ENCODE measurements around the gene GOLGA8B. TPM values are rescaled to one million over a fixed set of nuclear protein-coding genes. Genes with fewer than 3 reads are reported as not detected.
"Not testable (repeated sequence)": the region's sequence is repeated elsewhere in the genome, so short reads cannot be mapped to it uniquely, and the experiment has no call there.

The GOLGA8B gene
- total and polyA plus RNA-seq, 7 experiments from 2014 or later = 2.5 to 393 (median 300) TPM

DNA sequence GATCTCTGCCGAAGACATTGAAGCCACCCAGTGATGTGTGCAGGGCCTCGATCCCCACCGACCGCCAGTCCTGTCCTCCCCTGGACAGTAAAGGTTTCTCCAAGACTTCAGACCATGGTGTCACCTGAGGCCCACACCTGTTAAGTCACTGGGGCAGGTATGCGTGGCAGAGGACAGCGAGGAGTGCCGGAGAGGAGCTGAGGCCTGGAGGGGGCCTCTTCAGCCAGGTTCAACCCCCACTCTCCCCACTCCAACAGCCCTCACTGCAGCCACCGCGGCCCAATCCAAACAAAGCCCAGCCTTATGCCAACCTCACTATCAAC lies 2.4 kb downstream of the GOLGA8B start:
- no peak for DNase-seq
- H3K4me1 ChIP-seq (ENCODE audit: control insufficient read depth in 2 of 2, insufficient read depth in 2 of 2, low read length in 2 of 2) = peaks cover 6 to 24% of the 10 kb centered on the region in 2 donors
- no peak overlapping the region for H3K27ac ChIP-seq (ENCODE audit: low read depth, low read length)
- H3K4me3 Mint-ChIP-seq = peak overlapping the region in 7 of 10 donors; percentile 10 to 92 (median 88)
- H3K36me3 Mint-ChIP-seq = peaks cover 0 to 8% (median 0%) of the 10 kb centered on the region in 5 donors
- ATAC-seq = no peak
- H3K27me3 ChIP-seq (ENCODE audit: control insufficient read depth in 2 of 2, insufficient read depth in 2 of 2, low read length in 2 of 2) = no peaks in the 10 kb centered on the region
- intact Hi-C loops (cut with micrococcal nuclease) = loop anchor here (5.0 to 10.0 kb wide), 2 partner anchors 246 to 406 kb away; partner anchors contain the start of genes SLC12A6 (in 1 of the 2) and ZNF770 (in 1 of the 2)
- ChIA-PET POLR2A (interaction anchor here (1.2 to 1.7 kb wide), 2 partner anchors 213 to 253 kb away, joined by 3 to 4 read pairs; partner anchors contain the start of gene LPCAT4), CTCF (no interaction called here)
- H3K27ac Mint-ChIP-seq = peak overlapping the region in 3 of 9 donors; percentile 28 to 54 (median 30)
- no peaks in the 10 kb centered on the region for H3K9me3 Mint-ChIP-seq
- H3K27me3 Mint-ChIP-seq = peaks cover 0 to 9% (median 6%) of the 10 kb centered on the region in 5 donors
- H3K9me3 ChIP-seq (ENCODE audit: control insufficient read depth in 2 of 3, low read length in 3 of 3) = no peaks in the 10 kb centered on the region
- H3K4me1 Mint-ChIP-seq = peaks cover 28 to 67% (median 57%) of the 10 kb centered on the region in 7 donors
- H3K36me3 ChIP-seq (ENCODE audit: control insufficient read depth in 2 of 3, insufficient read depth in 3 of 3, low read length in 3 of 3) = peaks cover 0 to 12% (median 0%) of the 10 kb centered on the region in 3 experiments
- H3K4me3 ChIP-seq (ENCODE audit: low read length) = no peak overlapping the region

DNA sequence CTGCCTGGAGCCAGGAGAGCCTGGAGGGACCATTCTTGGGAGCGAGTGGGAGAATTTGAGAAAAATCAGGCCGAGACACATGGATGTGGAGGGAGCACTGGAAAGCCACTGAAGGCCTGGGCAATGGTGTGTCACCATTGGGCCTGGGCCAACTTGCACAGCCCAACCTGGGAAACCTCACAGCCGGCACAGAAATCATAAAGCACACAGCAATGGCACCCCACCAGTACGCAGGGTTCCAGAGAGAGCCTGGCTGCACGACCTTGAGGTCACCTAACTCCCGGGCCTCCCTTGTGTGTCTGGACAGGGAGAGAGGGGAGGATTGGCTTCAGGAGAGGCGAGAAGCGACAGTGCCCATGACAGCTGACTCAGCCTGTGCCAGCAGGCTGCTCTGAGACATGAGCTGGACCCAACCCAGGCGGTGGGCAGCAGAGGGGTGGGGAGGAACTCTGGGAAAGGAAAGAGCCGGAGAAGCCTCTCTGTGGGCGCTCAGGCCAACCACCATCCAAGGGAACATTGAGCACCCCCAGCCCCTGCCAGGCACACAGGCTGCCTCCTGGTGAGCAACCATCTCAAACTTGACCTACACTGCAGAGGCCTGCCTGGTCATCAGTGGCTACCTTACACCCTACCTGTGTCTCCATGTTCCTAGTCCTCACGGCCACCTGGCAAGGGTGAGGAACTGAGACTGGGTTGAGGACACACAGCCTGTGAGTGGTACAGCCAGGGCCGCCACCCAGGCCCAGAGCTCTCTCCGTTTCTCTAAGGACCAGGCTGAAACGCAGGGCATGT lies 3.0 kb downstream of the GOLGA8B start:
- POLR2A ChIA-PET; H3K27me3 ChIP-seq (ENCODE audit: control insufficient read depth in 2 of 2, insufficient read depth in 2 of 2, low read length in 2 of 2); DNase-seq; H3K27me3 Mint-ChIP-seq; ATAC-seq; H3K9me3 Mint-ChIP-seq; H3K9me3 ChIP-seq (ENCODE audit: control insufficient read depth in 2 of 3, low read length in 3 of 3); CTCF ChIA-PET; H3K27ac ChIP-seq (ENCODE audit: low read depth, low read length); H3K36me3 Mint-ChIP-seq; H3K4me3 ChIP-seq (ENCODE audit: low read length): not testable (repeated sequence)
- peak overlapping the region in 3 of 9 donors; percentile 30 to 67 (median 51) for H3K27ac Mint-ChIP-seq
- intact Hi-C loops (cut with micrococcal nuclease) = loop anchor here (5.0 to 10.0 kb wide), 2 partner anchors 246 to 407 kb away; partner anchors contain the start of genes SLC12A6 (in 1 of the 2) and ZNF770 (in 1 of the 2)
- Histone ChIP-seq H3K4me1 (ENCODE audit: control insufficient read depth in 2 of 2, insufficient read depth in 2 of 2, low read length in 2 of 2) (peaks cover 6 to 24% of the 10 kb centered on the region in 2 donors), H3K36me3 (ENCODE audit: control insufficient read depth in 2 of 3, insufficient read depth in 3 of 3, low read length in 3 of 3) (peaks cover 0 to 12% (median 0%) of the 10 kb centered on the region in 3 experiments)
- peak overlapping the region in 7 of 10 donors; percentile 8 to 91 (median 48) for H3K4me3 Mint-ChIP-seq
- H3K4me1 Mint-ChIP-seq = peaks cover 28 to 72% (median 60%) of the 10 kb centered on the region in 7 donors

DNA sequence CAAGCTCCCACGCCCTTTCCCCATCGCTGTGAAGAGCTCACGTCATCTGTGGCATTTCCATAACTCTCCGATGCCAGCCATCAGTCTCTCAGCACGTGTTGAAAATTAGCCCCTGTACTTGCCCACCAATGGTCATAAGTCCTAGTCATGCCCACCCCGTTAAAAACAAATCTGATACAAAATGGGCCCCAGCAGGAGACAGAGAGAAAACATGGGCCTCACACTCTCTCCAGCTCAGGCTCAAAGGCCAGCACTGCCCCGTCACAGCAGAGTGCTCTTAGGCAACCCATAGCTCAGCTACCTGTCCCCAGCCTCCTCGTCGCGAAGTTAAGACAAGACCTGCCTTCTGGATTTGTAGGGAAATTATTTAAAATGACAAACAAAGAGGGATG lies 5.2 kb downstream of the GOLGA8B start:
- H3K36me3 Mint-ChIP-seq = peaks cover 0 to 8% (median 0%) of the 10 kb centered on the region in 5 donors
- peaks cover 28 to 76% (median 62%) of the 10 kb centered on the region in 7 donors for H3K4me1 Mint-ChIP-seq
- H3K4me3 Mint-ChIP-seq = peak overlapping the region in 5 of 10 donors; percentile 0 to 57 (median 22)
- no peak overlapping the region for H3K4me3 ChIP-seq (ENCODE audit: low read length)
- H3K36me3 ChIP-seq (ENCODE audit: control insufficient read depth in 2 of 3, insufficient read depth in 3 of 3, low read length in 3 of 3) = peaks cover 0 to 6% (median 0%) of the 10 kb centered on the region in 3 experiments
- H3K9me3 ChIP-seq (ENCODE audit: control insufficient read depth in 2 of 3, low read length in 3 of 3) = no peaks in the 10 kb centered on the region
- peak overlapping the region in 3 of 9 donors; percentile 23 to 60 (median 24) for H3K27ac Mint-ChIP-seq
- no peak for ATAC-seq
- no peak overlapping the region for H3K27ac ChIP-seq (ENCODE audit: low read depth, low read length)
- H3K4me1 ChIP-seq (ENCODE audit: control insufficient read depth in 2 of 2, insufficient read depth in 2 of 2, low read length in 2 of 2) = peaks cover 6 to 20% of the 10 kb centered on the region in 2 donors
- intact Hi-C loops (cut with micrococcal nuclease) = no loop called here
- ChIA-PET CTCF (no interaction called here), POLR2A (no interaction called here)
- no peaks in the 10 kb centered on the region for H3K9me3 Mint-ChIP-seq
- H3K27me3 ChIP-seq (ENCODE audit: control insufficient read depth in 2 of 2, insufficient read depth in 2 of 2, low read length in 2 of 2) = no peaks in the 10 kb centered on the region
- no peak for DNase-seq
- H3K27me3 Mint-ChIP-seq = no peaks in the 10 kb centered on the region

DNA sequence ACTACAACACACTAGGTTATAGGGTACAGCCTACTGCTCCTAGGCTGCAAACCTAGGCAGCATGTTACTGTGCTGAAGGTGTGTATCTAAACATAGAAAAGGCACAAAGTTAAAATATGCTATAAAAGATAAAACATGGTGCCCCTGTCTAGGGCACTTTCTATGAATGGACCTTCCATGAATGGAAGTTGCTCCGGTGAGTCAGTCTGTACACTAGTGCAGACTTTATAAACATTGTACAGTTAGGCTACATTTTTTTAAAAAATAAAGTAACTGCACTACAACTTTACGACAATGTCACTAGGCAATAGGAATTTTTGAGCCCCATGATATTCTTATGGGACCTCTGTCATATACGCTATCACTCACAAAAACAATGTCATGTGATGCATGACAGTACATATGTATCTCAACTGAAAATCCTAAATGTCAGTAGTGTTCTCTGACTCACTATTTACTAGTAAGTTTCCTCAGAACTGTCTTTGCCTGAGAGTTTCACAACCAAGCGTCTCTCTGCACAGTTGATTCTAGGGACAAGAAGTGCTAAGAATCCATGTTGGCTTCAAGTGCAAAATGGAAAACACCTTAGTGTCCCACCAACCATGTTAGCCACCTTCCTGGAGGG lies 5.7 kb downstream of the GOLGA8B start:
- POLR2A ChIA-PET = not testable (repeated sequence)
- peaks cover 32 to 78% (median 63%) of the 10 kb centered on the region in 7 donors for H3K4me1 Mint-ChIP-seq

DNA sequence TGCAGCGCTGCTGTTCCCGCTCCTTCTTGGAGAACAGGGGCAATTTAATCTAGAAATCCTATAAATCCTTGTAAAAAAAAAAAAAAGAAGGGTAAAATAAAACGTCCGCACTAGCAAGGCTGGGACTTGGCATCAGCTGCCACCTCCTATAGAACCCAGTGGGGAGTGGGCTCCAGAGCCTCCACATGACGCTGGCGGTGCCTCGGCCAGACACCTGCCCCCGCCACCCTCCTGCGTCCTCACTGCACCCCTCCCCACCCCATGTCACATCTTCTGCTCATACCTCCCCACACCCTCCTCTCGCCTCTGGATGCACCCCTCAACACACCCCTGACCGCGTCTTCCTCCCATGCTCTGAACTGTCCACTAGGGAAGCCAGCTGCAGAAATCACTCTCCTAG lies 8.4 kb downstream of the GOLGA8B start:
- H3K4me3 Mint-ChIP-seq; H3K36me3 Mint-ChIP-seq; H3K4me3 ChIP-seq (ENCODE audit: low read length); H3K9me3 Mint-ChIP-seq; H3K4me1 ChIP-seq (ENCODE audit: control insufficient read depth in 2 of 2, insufficient read depth in 2 of 2, low read length in 2 of 2); H3K9me3 ChIP-seq (ENCODE audit: control insufficient read depth in 2 of 3, low read length in 3 of 3); H3K27me3 ChIP-seq (ENCODE audit: control insufficient read depth in 2 of 2, insufficient read depth in 2 of 2, low read length in 2 of 2); H3K36me3 ChIP-seq (ENCODE audit: control insufficient read depth in 2 of 3, insufficient read depth in 3 of 3, low read length in 3 of 3); H3K27me3 Mint-ChIP-seq; intact Hi-C loops (cut with micrococcal nuclease); ATAC-seq; DNase-seq; CTCF ChIA-PET; POLR2A ChIA-PET; H3K27ac ChIP-seq (ENCODE audit: low read depth, low read length): not testable (repeated sequence)
- Mint-ChIP-seq H3K27ac (peak overlapping the region in 1 of 9 donors; percentile 25), H3K4me1 (peaks cover 26 to 72% (median 57%) of the 10 kb centered on the region in 7 donors)

More for the DNA sequence above, 5.7 kb downstream of the GOLGA8B start:
- H3K4me1 ChIP-seq (ENCODE audit: control insufficient read depth in 2 of 2, insufficient read depth in 2 of 2, low read length in 2 of 2) = peaks cover 6 to 20% of the 10 kb centered on the region in 2 donors
- DNase-seq; H3K36me3 ChIP-seq (ENCODE audit: control insufficient read depth in 2 of 3, insufficient read depth in 3 of 3, low read length in 3 of 3); H3K27me3 ChIP-seq (ENCODE audit: control insufficient read depth in 2 of 2, insufficient read depth in 2 of 2, low read length in 2 of 2); CTCF ChIA-PET; ATAC-seq; H3K4me3 ChIP-seq (ENCODE audit: low read length); H3K9me3 ChIP-seq (ENCODE audit: control insufficient read depth in 2 of 3, low read length in 3 of 3); H3K36me3 Mint-ChIP-seq; H3K27me3 Mint-ChIP-seq; H3K9me3 Mint-ChIP-seq; intact Hi-C loops (cut with micrococcal nuclease); H3K27ac ChIP-seq (ENCODE audit: low read depth, low read length): not testable (repeated sequence)
- Mint-ChIP-seq H3K4me3 (peak overlapping the region in 4 of 10 donors; percentile 0 to 57 (median 13)), H3K27ac (peak overlapping the region in 2 of 9 donors; percentile 24 to 60)

DNA sequence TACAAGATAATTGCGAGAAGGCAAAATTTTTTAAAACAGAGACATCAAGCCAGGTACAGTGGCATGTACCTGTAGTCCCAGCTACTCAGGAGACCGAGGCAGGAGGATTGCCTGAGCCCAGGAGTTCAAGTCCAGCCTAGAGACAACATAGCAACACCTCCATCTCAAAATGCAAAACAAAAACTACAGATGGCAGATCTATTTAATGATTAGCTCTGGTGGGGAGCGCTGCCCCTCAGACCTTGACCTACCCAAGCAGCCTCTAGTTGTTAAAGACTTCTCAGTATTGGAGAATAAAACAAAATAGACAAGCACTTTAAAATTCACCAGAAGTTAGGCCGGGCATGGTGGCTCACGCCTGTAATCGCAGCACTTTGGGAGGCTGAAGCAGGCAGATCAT lies 10.5 kb downstream of the GOLGA8B start:
- H3K4me3 Mint-ChIP-seq; ATAC-seq; H3K27ac Mint-ChIP-seq; CTCF ChIA-PET; H3K27me3 ChIP-seq (ENCODE audit: control insufficient read depth in 2 of 2, insufficient read depth in 2 of 2, low read length in 2 of 2); H3K36me3 ChIP-seq (ENCODE audit: control insufficient read depth in 2 of 3, insufficient read depth in 3 of 3, low read length in 3 of 3); H3K9me3 ChIP-seq (ENCODE audit: control insufficient read depth in 2 of 3, low read length in 3 of 3); H3K27ac ChIP-seq (ENCODE audit: low read depth, low read length); H3K4me3 ChIP-seq (ENCODE audit: low read length); DNase-seq; intact Hi-C loops (cut with micrococcal nuclease); H3K36me3 Mint-ChIP-seq; H3K9me3 Mint-ChIP-seq; H3K4me1 ChIP-seq (ENCODE audit: control insufficient read depth in 2 of 2, insufficient read depth in 2 of 2, low read length in 2 of 2); H3K27me3 Mint-ChIP-seq; POLR2A ChIA-PET: not testable (repeated sequence)
- H3K4me1 Mint-ChIP-seq = peaks cover 7 to 51% (median 36%) of the 10 kb centered on the region in 7 donors
